HepG2 (cell line): ENCODE results near the gene ZFHX3. TPM values are rescaled to one million over a fixed set of nuclear protein-coding genes. Genes with fewer than 3 reads are reported as not detected.
A peak's percentile ranks its signal among the peaks of the same experiment; 100 is the strongest.

Experiments used
- ARID2 ChIP-seq: sonication (generic); formaldehyde crosslinking; IDR thresholded peaks from 2 replicates; pipeline ENCODE4 v1.8.1; 2022; ENCODE audit warnings: mild to moderate bottlenecking, missing genetic modification reagents, borderline replicate concordance
- ARNTL ChIP-seq: sonication (generic); formaldehyde crosslinking; IDR thresholded peaks from 2 replicates; pipeline ENCODE4 v1.4.0; 2020; ENCODE audit warnings: mild to moderate bottlenecking, missing genetic modification reagents
- FOSL1 ChIP-seq: sonication (generic); formaldehyde crosslinking; IDR thresholded peaks from 2 replicates; pipeline ENCODE4 v1.9.0; 2021; ENCODE audit warnings: missing genetic modification reagents, borderline replicate concordance
- HMGA1 ChIP-seq: sonication (generic); formaldehyde crosslinking; conservative IDR thresholded peaks from 2 replicates; pipeline ENCODE4 v1.4.0; 2020; ENCODE audit warnings: missing genetic modification reagents
- IRF2 ChIP-seq: IDR thresholded peaks from 2 replicates; pipeline ENCODE4 v1.6.1; 2018; ENCODE audit warnings: missing genetic modification reagents, missing compliant biosample characterization
- KLF13 ChIP-seq: sonication (generic); formaldehyde crosslinking; IDR thresholded peaks from 2 replicates; pipeline ENCODE4 v1.4.0; 2020; ENCODE audit warnings: mild to moderate bottlenecking, missing genetic modification reagents
- MIXL1 ChIP-seq: IDR thresholded peaks from 2 replicates; pipeline ENCODE4 v1.6.1; 2016
- NFATC3 ChIP-seq: sonication (generic); formaldehyde crosslinking; IDR thresholded peaks from 2 replicates; pipeline ENCODE4 v1.5.1; 2020; ENCODE audit warnings: mild to moderate bottlenecking, missing genetic modification reagents
- NFKBIZ ChIP-seq: IDR thresholded peaks from 2 replicates; pipeline ENCODE4 v1.6.1; 2018; ENCODE audit warnings: missing genetic modification reagents, missing compliant biosample characterization
- TBX2 ChIP-seq: sonication (generic); formaldehyde crosslinking; IDR thresholded peaks from 2 replicates; pipeline ENCODE4 v1.5.0; 2020; ENCODE audit warnings: missing genetic modification reagents, mild to moderate bottlenecking, borderline replicate concordance
- TGIF2 ChIP-seq: IDR thresholded peaks from 2 replicates; pipeline ENCODE4 v1.6.1; 2016; ENCODE audit warnings: control low read depth, missing compliant biosample characterization
- THAP11 ChIP-seq: IDR thresholded peaks from 2 replicates; pipeline ENCODE4 v1.6.1; 2016; ENCODE audit warnings: missing biosample characterization, missing genetic modification reagents
- THRA ChIP-seq: sonication (generic); formaldehyde crosslinking; IDR thresholded peaks from 2 replicates; pipeline ENCODE4 v1.4.0; 2020; ENCODE audit warnings: missing genetic modification reagents, borderline replicate concordance
- XBP1 ChIP-seq: sonication (generic); formaldehyde crosslinking; IDR thresholded peaks from 2 replicates; pipeline ENCODE4 v1.5.0; 2020; ENCODE audit warnings: missing genetic modification reagents
- ZNF24 ChIP-seq: fragments of 450-650 bp; IDR thresholded peaks from 2 replicates; pipeline ENCODE4 v1.6.1; 2017; ENCODE audit warnings: antibody characterized with exemption, mild to moderate bottlenecking
- ZNF451 ChIP-seq: sonication (generic); formaldehyde crosslinking; IDR thresholded peaks from 2 replicates; pipeline ENCODE4 v1.5.0; 2020; ENCODE audit warnings: mild to moderate bottlenecking, missing genetic modification reagents
- ZNF564 ChIP-seq: sonication (generic); formaldehyde crosslinking; IDR thresholded peaks from 2 replicates; pipeline ENCODE4 v1.8.1; 2023; ENCODE audit warnings: mild to moderate bottlenecking, missing genetic modification reagents
- ZNF883 ChIP-seq: sonication (generic); formaldehyde crosslinking; IDR thresholded peaks from 2 replicates; pipeline ENCODE4 v1.5.1; 2020; ENCODE audit warnings: mild to moderate bottlenecking, missing genetic modification reagents; ENCODE audit errors: not compliant biosample characterization
- polyA plus RNA-seq, 8 experiments: library from polyadenylated mRNA; depleted of rRNA in 3 of 8; stranded (reverse) in 7 of 8; unstranded in 1 of 8; fragments of >200 nt; fragmentation: Illumina TruSeq in 4 of 8; extraction: Trizol in 4 of 8; gene quantifications; 2 replicates each; pipeline versions ENCODE4 v1.2.1 to v1.2.3, GENCODE V29; 2011 to 2016; ENCODE audit warnings: low read depth in 4 of 8, missing spikeins in 1 of 8, mixed read lengths in 1 of 8; ENCODE audit not compliant: insufficient read depth in 1 of 8
- total RNA-seq, 5 experiments: library from RNA; depleted of rRNA; stranded (reverse); fragments of >200 nt; fragmentation: Illumina TruSeq; extraction: Trizol; gene quantifications; 2 replicates each; pipeline ENCODE4 v1.2.3, GENCODE V29; 2016; ENCODE audit warnings: low read depth in 1 of 5
- TF ChIP-seq, protein P1 (sequence below): IDR thresholded peaks from 2 replicates; pipeline ENCODE4 v1.4.0; 2020; ENCODE audit warnings: mild to moderate bottlenecking, missing genetic modification reagents
- TF ChIP-seq, protein P2 (sequence below): IDR thresholded peaks from 2 replicates; pipeline ENCODE4 v1.6.1; 2016; ENCODE audit warnings: mild to moderate bottlenecking
- TF ChIP-seq, protein P3 (sequence below): sonication (generic); formaldehyde crosslinking; IDR thresholded peaks from 2 replicates; pipeline ENCODE4 v1.5.0; 2020; ENCODE audit warnings: mild to moderate bottlenecking, missing genetic modification reagents

ZFHX3 gene
- total and polyA plus RNA-seq, 2 of the 13 experiments (the other 11 are each of a cell fraction or from before 2014, with no cell fraction given) = 5.0 to 6.0 TPM

DNA sequence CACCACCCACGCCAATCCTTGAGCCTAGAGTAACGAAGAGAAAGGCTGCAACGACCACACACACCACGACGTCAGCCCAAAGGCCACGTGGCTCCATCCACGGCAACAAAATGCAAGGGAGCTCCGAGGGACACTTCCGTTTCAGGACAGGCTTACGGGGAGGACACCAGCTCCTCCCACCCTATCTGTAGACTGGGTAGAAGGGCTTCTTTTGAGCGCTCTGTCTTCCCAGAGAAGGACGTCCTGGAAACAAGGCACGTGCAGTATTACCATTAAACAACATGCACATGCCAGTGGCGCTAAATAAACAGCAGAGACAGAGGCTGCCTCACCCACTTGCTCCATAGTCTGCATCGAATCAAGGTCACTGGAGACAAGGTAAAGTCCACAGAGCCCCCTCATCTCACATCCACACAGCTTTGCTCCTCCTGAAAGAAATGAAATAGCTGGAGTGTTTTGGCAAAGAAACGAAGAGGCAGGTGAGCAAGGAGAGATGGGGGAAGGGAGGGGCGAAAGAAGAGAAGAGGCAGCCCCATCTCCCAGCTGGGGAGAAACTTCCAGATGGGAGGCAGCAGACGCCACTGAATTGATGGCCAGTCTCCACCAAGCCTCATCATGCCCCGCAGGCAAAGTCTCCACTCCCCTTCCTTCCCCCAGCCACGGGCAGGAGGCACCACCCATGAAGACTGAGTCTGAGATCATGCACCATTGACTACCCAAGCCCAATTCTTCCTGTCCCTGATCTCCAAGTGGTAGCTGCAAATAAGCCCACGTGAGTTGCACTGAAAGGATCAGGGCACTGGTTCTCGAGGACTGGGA, 24.0 kb downstream of the ZFHX3 start (continued):
- TF ChIP-seq, protein P1, sequence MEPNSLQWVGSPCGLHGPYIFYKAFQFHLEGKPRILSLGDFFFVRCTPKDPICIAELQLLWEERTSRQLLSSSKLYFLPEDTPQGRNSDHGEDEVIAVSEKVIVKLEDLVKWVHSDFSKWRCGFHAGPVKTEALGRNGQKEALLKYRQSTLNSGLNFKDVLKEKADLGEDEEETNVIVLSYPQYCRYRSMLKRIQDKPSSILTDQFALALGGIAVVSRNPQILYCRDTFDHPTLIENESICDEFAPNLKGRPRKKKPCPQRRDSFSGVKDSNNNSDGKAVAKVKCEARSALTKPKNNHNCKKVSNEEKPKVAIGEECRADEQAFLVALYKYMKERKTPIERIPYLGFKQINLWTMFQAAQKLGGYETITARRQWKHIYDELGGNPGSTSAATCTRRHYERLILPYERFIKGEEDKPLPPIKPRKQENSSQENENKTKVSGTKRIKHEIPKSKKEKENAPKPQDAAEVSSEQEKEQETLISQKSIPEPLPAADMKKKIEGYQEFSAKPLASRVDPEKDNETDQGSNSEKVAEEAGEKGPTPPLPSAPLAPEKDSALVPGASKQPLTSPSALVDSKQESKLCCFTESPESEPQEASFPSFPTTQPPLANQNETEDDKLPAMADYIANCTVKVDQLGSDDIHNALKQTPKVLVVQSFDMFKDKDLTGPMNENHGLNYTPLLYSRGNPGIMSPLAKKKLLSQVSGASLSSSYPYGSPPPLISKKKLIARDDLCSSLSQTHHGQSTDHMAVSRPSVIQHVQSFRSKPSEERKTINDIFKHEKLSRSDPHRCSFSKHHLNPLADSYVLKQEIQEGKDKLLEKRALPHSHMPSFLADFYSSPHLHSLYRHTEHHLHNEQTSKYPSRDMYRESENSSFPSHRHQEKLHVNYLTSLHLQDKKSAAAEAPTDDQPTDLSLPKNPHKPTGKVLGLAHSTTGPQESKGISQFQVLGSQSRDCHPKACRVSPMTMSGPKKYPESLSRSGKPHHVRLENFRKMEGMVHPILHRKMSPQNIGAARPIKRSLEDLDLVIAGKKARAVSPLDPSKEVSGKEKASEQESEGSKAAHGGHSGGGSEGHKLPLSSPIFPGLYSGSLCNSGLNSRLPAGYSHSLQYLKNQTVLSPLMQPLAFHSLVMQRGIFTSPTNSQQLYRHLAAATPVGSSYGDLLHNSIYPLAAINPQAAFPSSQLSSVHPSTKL (CRISPR knock-in tag) = peak; percentile 73
- TF ChIP-seq, protein P2, sequence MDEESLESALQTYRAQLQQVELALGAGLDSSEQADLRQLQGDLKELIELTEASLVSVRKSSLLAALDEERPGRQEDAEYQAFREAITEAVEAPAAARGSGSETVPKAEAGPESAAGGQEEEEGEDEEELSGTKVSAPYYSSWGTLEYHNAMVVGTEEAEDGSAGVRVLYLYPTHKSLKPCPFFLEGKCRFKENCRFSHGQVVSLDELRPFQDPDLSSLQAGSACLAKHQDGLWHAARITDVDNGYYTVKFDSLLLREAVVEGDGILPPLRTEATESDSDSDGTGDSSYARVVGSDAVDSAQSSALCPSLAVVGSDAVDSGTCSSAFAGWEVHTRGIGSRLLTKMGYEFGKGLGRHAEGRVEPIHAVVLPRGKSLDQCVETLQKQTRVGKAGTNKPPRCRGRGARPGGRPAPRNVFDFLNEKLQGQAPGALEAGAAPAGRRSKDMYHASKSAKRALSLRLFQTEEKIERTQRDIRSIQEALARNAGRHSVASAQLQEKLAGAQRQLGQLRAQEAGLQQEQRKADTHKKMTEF (CRISPR knock-in tag) = 0 out of 2 replicates have a peak, but pooled peaks have one; percentile 22
- TF ChIP-seq TGIF2 (CRISPR knock-in tag) = peak; percentile 30; the same call in 1 of the 2 replicates
- TF ChIP-seq ZNF883 (CRISPR knock-in tag) = peak; percentile 43
- peak; percentile 25; the same call in 1 of the 2 replicates for TF ChIP-seq MIXL1 (CRISPR knock-in tag)
- no peak for TF ChIP-seq ZNF564 (CRISPR knock-in tag)
- peak; percentile 21; the same call in 1 of the 2 replicates for TF ChIP-seq THRA
- TF ChIP-seq TBX2 = peak; percentile 48; the same call in 1 of the 2 replicates
- TF ChIP-seq XBP1 (CRISPR knock-in tag) = no peak
- no peak for TF ChIP-seq NFATC3 (CRISPR knock-in tag)
- TF ChIP-seq ARID2 (CRISPR knock-in tag) = peak; percentile 59; the same call in 1 of the 2 replicates
- TF ChIP-seq THAP11 = peak; percentile 33; the same call in 1 of the 2 replicates
- TF ChIP-seq HMGA1 (CRISPR knock-in tag) = no peak
- TF ChIP-seq, protein P3, sequence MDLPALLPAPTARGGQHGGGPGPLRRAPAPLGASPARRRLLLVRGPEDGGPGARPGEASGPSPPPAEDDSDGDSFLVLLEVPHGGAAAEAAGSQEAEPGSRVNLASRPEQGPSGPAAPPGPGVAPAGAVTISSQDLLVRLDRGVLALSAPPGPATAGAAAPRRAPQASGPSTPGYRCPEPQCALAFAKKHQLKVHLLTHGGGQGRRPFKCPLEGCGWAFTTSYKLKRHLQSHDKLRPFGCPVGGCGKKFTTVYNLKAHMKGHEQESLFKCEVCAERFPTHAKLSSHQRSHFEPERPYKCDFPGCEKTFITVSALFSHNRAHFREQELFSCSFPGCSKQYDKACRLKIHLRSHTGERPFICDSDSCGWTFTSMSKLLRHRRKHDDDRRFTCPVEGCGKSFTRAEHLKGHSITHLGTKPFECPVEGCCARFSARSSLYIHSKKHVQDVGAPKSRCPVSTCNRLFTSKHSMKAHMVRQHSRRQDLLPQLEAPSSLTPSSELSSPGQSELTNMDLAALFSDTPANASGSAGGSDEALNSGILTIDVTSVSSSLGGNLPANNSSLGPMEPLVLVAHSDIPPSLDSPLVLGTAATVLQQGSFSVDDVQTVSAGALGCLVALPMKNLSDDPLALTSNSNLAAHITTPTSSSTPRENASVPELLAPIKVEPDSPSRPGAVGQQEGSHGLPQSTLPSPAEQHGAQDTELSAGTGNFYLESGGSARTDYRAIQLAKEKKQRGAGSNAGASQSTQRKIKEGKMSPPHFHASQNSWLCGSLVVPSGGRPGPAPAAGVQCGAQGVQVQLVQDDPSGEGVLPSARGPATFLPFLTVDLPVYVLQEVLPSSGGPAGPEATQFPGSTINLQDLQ = peak; percentile 65; the same call in 1 of the 2 replicates
- TF ChIP-seq ZNF451 (CRISPR knock-in tag) = no peak
- TF ChIP-seq ARNTL (CRISPR knock-in tag) = peak; percentile 75; the same call in 1 of the 2 replicates
- TF ChIP-seq ZNF24 = no peak
- TF ChIP-seq FOSL1 (CRISPR knock-in tag) = no peak
- 0 out of 2 replicates have a peak, but pooled peaks have one; percentile 36 for TF ChIP-seq NFKBIZ (CRISPR knock-in tag)
- 0 out of 2 replicates have a peak, but pooled peaks have one; percentile 17 for TF ChIP-seq IRF2 (CRISPR knock-in tag)
- no peak for TF ChIP-seq KLF13 (CRISPR knock-in tag)
